ENCODE results near the gene KLHDC1.
A peak's percentile ranks its signal among the peaks of the same experiment; 100 is the strongest.
"Not testable (repeated sequence)": the region's sequence is repeated elsewhere in the genome, so short reads cannot be mapped to it uniquely, and the experiment has no call there.

KLHDC1 gene, protein sequence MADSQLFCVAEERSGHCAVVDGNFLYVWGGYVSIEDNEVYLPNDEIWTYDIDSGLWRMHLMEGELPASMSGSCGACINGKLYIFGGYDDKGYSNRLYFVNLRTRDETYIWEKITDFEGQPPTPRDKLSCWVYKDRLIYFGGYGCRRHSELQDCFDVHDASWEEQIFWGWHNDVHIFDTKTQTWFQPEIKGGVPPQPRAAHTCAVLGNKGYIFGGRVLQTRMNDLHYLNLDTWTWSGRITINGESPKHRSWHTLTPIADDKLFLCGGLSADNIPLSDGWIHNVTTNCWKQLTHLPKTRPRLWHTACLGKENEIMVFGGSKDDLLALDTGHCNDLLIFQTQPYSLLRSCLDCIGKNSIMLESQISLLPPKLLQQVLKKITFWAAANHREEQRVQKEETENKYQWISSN

DNA sequence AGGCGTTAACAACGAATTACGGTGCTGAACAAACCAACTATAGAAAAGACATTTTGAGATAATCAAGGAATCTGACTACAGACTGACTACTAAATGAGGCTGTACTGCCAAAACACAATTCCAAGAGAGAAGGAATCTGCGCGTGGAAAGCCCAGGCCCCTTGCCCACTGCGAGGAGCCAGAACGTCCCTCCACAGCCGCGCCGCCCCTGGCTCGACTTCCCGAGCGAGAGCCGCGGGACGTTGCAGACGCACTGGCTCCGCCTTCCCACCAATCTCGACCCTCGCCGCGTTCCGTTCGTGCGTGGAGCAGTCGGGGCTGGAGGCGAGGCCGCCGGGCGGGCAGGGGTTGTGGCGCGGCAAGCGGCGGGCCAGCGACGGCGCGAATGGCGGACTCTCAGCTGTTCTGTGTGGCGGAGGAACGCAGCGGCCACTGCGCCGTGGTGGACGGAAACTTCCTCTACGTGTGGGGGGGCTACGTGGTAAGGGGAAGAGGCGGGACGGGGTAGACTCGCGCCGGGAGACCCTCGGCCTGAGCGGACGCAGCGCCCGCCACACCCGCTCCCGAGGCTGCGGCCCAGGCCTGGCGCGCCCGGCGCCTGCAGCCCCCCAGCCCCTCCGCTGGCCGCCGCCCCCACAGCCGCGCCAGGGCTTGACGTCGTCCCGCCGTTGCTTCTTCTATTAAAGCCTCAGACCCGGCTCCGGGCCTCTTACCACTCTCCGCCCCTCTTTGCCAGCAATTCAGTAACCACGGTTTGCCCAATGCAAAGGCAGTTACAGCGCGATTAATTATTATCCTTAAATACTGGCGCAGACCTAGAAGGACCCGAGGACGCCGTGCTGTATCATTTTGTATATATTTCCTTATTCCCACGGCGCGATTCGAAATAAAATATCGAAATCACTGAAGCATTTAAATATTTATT lies at the start of gene KLHDC1:
TSS of gene KLHDC1 (plus strand) at position 310 of the 924 bp plus-strand sequence. CDS start at position 385, 75 bp downstream.
- peak; percentile 38 for DNase-seq

DNA sequence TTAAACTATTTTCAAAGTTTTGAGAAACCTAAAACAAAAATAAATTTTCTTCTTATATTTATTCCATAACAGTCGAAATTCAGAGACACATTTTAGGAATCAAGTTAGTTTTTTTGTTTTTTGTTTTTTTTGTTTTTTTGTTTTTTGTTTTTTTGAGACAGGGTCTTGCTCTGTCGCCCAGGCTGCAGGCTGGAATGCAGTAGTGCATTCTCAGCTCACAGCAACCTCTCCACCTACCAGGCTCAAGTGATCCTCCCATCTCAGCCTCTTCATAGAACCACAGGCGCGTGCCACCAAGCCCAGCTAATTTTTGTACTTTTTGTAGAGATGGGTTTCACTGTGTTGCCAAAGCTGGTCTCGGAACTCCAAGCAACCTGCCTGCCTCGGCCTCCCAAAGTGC lies 39.4 kb upstream of the KLHDC1 start:
- DNase-seq = no peak

DNA sequence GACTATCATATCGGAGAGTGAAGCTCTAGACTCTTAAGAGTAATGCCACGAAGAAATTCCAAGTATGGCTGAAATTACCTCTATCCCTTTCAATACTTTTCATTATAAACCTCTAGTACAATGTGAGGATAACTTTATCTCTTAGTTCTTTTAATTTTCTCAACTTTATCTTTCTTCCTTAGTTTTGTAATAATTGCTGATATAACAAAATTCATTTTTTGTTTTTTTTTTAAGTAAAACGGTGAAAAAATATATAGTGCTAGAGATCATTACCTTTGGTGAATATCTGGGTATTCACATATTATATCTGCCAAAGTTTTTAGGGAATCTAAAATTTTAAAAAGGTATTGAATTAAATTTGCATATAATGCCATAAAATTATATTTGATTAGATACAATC lies 38.4 kb upstream of the KLHDC1 start:
- no peak for DNase-seq

DNA sequence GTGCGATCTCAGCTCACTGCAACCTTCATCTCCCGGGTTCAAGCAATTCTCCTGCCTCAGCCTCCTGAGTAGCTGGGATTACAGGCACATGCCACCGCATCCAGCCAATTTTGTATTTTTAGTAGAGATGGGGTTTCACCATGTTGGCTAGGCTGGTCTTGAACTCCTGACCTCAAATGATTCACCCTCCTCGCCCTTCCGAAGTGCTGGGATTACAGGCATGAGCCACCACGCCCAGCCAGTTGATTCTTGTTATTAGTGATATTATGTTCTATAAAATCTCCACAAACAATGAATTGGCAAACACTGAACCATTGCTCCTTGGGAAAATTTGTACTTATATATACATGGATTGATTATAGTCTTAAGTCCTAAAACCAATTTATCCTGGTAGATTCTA lies 35.4 kb upstream of the KLHDC1 start:
- DNase-seq = not testable (repeated sequence)

DNA sequence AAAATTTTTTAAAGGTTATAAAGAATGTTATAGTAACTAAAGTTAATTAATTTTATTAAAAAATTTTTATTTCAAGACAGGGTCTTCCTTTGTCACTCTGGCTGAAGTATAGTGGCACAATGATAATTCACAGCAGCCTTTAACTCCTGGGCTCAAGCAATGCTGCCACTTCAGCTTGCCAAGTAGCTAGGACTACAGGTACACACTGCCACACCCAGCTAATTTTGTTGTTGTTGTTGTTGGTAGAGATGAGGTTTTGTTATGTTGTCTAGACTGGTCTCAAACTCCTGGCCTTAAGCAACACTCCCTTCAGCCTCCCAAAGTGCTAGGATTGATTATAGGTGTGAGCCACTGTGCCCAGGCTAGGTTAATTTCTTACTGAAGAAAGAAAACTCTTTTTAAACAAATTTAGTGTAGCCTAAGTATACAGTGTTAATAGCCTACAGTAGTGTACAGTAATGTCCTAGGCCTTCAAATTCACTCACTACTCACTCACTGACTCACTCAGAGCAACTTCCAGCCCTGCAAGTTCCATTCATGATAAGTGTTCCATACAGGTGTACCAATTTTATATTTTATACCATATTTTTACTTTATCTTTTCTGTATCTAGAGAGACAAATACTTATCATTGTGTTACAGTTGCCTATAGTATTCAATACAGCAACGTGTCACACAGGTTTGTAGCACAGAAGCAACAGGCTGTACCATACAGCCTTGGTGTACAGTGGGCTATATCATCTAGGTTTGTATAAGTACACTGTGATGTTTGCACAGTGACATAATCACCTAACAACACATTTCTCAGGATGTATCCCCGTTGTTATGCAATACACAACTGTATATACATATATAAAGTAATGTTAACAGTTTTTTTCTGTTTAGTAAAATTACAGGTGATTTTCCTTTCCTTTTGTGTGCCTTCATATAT lies 33.1 kb upstream of the KLHDC1 start:
- DNase-seq = no peak

DNA sequence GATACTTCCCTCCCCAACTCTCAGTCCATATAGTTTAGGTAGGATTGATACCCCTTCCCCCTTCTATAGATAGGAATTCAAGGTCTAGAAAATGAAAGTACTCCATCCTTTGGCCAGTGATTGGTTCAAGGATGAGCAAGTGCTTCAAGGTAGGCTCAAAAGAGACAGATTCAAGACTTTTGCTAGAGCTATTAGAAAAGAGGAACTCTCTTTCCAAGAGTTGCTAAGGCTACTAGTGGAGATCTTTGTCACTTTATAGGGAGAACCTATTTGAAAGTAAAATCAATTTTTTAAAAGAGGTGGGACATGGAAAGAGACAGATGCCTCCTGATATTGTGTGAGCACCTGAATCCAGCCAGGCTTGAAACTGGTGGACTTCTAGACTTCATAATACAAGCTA lies 22.4 kb upstream of the KLHDC1 start:
- no peak for DNase-seq

DNA sequence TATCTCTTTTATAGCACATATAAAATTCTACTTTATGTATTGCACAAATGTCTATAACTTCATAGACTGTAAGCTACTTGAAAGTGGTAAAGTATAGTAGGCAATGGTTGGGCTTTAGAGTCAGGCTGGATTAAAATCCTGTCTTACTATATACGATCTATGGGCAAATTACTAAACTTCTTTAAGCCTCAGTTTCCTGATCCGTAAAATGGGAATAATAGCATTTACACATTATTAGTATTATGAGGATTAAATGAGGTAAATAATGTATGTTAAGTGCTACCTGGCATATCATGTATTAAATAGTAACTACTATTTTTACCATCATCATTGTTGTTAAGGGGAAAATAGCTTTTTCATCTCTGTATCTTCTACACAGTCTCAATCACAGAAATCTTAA lies 19.3 kb upstream of the KLHDC1 start:
- no peak for DNase-seq

DNA sequence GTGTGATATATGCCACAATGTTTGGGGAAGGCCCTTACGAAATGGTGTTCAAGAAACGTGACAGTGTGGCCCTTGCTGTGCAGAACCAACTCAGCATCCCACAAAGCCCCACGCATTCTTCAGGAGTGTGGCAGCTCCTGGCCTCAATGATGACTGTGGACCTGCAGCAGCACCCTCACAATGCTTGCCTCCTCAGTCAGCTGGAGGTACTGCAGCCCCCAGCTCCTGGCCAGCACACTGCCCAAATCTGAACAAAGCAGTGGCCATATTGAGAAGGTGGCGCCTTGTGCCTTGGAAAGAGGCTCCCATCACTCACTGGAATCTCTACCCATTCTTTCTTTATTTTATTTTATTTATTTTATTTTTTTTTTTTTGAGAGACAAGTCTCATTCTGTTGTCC lies 15.3 kb upstream of the KLHDC1 start:
- DNase-seq = no peak

DNA sequence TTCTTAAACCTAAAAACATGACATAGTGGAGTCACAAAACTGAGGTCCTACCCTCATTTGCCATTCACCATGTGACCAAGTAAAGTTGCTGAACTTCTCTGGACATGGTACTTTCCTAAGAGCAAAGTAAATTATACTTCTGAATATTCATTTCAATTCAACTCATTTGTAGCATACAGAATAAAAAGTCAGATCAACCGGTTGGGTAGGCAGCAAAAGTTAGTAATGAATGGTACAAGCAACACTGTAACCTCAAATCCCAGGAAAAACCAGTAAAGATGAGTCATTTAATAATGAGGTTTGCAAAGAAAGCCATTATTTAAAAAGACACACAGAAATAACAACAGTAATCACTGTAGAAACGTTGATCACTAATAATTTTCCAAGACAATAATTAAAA lies 13.6 kb upstream of the KLHDC1 start:
- DNase-seq = no peak

DNA sequence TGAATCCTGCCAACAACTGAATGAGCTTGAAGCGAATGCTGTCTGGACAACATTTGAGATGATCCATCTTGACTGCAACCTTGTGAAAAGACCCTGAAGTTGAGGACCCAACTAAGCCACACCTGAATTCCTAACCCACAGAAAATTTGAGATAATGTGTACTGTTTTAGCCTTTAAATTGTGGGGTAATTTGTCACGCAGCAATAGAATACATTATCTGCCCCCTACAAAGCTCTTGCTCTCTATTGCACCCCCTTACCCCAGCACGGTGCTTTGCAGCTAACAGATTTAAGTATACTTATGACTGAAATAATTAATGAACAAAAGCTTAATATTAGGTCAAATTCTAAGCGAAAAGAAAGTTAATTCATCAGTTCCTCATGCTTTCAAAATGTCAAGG lies 6.5 kb upstream of the KLHDC1 start:
- no peak for DNase-seq

DNA sequence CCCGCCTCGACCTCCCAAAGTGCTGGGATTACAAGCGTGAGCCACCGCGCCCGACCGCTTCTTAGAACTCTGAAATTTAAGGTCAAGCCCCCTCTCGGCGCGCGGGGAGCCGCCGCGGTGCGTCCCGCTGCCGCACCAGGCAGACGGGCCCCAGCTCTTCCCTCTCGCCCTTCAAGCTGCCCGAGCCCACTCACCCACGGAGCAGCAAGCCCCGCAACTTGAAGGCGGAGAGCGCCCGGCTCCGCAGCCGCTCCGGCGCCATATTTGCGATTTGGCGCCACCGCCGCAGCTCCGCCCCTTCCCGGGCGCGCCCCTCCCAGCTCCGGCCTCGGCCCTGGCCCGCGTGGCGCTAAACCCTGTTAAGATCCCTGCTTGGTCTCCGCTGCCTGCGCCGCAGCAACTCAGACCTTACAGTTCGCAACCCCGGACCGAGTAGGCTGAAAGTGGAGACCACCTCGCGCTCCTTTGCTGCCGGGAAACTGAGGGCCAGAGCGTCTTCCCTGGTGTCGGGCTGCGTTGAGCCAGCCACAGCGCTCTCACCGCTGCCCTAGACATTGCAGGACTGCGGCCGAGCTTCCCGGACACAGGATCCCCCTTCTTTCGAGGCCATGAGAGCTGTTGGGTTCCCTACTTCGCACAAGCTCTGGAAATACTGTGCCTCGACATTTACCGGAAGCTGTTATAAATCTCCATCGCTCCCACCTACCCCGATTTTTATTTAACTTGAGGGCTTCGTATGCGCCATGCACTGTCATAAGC lies 4.8 kb upstream of the KLHDC1 start, which contains the start of gene POLE2:
TSS of gene POLE2 (minus strand) at position 273 of the 759 bp plus-strand sequence. CDS start at position 262, 11 bp downstream.
- peak; percentile 55 for DNase-seq

DNA sequence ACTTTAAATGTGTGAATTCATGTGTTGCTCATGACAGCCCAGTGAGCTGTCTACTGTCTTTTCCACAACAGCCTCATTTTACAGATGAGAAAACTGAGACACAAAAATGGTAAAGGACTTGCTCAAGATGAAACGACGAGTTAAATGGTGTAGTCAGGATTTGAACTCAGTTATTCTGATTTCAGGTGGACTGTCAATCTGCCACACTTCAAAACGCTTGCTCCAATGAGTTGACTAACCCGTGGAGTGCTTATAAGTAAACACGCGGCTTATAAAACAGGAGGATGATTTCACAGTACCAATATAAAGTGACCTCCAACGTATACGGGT lies 4.3 kb upstream of the KLHDC1 start:
- DNase-seq = no peak

DNA sequence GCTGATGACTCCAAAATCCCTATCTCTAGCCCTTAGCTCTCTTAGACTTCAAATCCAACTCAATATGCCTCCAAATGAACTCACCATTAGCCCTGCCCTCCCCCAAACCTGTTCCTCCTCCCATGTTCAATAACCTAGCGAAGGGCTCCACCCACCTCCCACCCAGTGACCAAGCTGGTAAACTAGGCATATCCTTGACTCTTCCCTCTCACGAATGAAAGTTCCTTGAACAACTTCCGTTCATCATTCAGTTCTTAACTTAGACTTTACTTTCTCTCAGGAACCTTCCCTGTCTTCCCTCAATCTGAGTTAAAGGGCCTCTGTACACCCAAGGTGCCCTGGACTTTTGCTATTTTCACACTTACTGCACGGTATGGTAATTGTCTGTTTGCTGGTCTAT lies 1.9 kb upstream of the KLHDC1 start:
- DNase-seq = no peak

DNA sequence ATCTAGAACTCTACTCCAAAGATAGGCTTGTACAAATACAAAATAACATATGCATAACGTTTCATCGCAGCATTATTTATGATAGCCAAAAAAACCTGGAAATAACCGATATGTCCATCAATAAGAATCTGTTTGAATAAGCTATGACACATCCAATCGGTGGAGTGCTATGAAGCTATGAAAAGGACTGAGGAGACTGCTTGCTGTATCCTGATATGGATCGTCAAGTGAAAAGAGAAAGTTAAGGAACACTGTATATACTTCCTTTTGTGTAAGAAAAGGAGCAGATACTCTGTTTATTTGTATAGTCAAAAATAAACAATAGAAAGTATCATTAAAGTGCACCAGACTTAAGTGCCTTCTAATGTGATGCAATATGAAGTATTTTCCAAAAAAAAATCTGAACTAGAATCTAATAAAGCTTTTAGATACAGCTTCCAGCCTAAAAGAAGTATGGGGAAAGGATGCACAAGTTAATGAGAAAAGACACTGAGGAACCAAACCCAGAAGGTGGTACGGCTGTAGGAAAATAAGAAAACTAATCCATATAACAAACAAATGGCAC lies 645 bp upstream of the KLHDC1 start:
- DNase-seq = no peak

DNA sequence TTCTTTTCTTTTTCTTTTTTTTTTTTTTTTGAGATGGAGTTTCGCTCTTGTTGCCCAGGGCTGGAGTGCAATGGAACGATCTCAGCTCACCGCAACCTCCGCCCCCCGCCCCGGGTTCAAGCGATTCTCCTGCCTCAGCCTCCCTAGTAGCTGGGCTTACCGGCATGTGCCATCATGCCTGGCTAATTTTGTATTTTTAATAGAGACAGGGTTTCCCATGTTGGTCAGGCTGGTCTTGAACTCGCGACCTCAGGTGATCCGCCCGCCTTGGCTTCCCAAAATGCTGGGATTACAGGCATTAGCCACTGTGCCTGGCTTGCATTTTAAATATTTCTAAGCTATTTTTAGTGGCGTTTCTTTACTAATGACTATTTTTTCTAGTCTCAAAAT lies 810 bp downstream of the KLHDC1 start:
- not testable (repeated sequence) for DNase-seq

DNA sequence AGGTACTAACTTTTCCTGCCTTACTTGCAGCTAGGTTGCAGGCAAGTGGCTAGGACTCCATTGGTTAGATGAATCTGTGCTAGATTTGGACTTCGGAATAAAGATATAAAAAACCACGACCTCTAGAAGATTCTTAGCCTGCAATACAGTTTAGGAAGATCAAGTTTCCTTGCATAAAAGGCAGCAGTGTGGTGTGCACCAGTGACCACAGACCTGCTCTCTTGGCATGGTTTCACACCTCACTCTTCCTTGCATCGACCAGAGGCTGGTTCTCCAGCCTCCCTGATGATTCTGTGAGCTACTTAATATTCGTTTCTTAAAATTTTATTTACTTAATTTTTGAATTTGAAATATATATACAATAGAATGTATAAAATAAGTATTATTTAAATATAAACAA lies 9.8 kb downstream of the KLHDC1 start:
- no peak for DNase-seq

DNA sequence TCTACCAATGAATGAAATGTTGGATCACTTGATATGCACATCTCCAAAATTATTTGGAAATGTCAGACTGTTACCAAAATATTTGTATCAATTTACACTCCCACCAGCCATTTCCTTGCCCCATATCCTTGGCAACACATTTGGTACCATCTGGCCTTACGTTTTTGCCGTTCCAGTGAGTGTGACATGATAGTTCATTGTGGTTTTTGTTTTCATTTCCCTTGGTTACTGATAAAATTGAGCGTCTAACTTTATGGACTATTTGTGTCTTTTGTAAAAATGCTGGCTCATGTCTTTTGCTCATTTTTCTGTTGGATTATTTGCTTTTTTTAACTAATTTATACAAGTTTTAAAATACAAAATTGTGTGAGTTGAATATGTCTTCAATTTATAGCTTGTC lies 11.0 kb downstream of the KLHDC1 start:
- no peak for DNase-seq

DNA sequence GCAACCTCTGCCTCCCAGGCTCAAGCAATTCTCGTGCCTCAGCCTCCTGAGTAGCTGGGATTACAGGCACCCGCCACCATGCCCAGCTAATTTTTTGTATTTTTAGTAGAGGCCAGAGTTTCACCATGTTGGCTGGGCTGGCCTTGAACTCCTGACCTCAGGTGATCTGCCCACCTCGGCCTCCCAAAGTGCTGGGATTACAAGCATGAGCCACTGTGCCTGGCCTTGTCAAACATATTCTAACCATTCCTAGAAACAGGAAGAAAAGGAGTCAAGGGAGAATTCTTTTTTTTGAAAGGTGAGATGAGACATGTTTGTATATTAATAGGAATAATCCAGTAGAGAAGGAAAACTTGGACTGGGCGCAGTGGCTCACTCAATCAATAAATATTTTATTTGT lies 11.6 kb downstream of the KLHDC1 start:
- not testable (repeated sequence) for DNase-seq

DNA sequence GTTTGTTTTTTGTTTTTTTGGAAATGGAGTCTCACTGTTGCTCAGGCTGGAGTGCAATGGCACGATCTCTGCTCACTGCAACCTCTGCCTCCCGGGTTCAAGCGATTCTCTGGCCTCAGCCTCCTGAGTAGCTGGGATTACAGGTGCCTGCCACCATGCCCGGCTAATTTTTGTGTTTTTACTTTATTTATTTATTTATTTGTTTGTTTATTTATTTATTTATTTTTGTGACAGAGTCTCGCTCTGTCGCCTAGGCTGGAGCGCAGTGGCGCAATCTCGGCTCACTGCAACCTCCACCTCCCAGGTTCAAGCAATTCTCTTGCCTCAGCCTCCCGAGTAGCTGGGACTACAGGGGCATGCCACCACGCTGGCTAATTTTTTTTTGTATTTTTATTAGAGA lies 18.1 kb downstream of the KLHDC1 start:
- not testable (repeated sequence) for DNase-seq

DNA sequence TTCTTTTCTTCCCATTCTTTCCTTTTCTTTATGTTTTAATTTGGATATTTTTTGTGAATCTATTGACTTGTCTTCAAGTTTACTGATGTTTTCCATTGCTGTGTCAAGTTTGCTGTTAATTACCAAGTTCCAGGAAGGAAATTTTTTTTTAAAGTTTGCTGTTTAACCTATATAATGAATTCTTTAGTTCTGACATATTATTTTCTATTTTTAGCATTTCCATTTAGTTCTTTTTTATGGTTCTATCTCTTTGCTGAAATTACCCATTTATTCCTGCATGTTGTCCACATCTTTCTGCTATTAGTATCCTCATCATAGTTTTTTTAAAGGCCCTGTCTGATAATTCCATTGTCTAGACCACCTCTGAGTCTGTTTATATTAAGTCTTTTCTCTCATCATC lies 27.8 kb downstream of the KLHDC1 start:
- DNase-seq = no peak

DNA sequence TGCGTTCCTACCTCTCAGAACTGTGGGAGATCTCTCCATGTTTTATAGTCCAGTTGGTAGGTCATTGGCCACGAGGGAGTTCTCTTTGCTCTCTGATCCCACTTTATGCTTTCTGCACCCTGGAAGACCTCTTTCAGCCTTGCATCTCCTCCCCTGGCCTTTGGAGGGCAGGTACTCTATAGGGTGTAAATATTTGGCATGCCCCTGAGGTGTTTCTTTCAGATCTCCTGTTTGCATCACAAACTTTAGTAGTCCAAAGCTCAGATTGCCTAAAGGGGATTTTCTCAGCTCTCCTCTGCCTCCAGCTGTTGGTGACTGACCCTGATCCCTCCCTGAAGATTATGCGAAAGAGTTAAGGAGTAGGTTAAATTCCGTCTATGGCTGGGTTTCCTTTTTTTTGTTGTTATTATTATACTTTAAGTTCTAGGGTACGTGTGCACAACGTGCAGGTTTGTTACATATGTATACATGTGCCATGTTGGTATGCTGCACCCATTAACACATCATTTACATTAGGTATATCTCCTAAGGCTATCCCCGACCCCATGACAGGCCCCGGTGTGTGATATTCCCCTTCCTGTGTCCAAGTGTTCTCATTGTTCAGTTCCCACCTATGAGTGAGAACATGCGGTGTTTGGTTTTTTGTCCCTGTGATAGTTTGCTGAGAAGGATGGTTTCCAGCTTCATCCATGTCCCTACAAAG lies 29.0 kb downstream of the KLHDC1 start:
- DNase-seq = not testable (repeated sequence)
